SH-SY5Y (cell line): ENCODE measurements around the gene SPNS3.

Experiments
- GATA2 ChIP-seq: IDR thresholded peaks from 2 replicates; pipeline ENCODE4 v1.6.1; 2011; ENCODE audit warnings: mild to moderate bottlenecking, low read depth, low read length
- GATA3 ChIP-seq: IDR thresholded peaks from 2 replicates; pipeline ENCODE4 v1.6.1; 2011; ENCODE audit warnings: low read depth, mild to moderate bottlenecking, low read length, moderate library complexity

- TF ChIP-seq GATA2 (no peak), GATA3 (no peak)
Measured at GRCh38 chr17:4440021-4440420, 6.3 kb downstream of the SPNS3 start.
